Natural killer cell (primary cell): ENCODE measurements around the gene UTP4. TPM values are rescaled to one million over a fixed set of nuclear protein-coding genes. Genes with fewer than 3 reads are reported as not detected.

Experiments used
- ATAC-seq, 3 donors: fragments of 150-1000 bp in 2 of 3; fragments of 200-7000 bp in 1 of 3; cut with Tn5 transposase; 1 replicate in 1 of 3; 2 replicates in 2 of 3; pipeline ENCODE4 v1.10.0; 2021; ENCODE audit warnings: mild to moderate bottlenecking in 2 of 3, moderate library complexity in 2 of 3
- DNase-seq, 2 donors: peaks; one replicate each; pipeline versions ENCODE4 v3.0.0 to v3.0.0-alpha.2; 2013 to 2021; ENCODE audit warnings: mixed read lengths in 1 of 2
- H3K27ac ChIP-seq: one replicate; pipeline ENCODE4 v1.5.1; 2013; ENCODE audit warnings: mild to moderate bottlenecking, low read length
- H3K27me3 ChIP-seq: one replicate; pipeline ENCODE4 v1.6.1; 2013; ENCODE audit warnings: low read length; ENCODE audit not compliant: control insufficient read depth, insufficient read depth
- H3K36me3 ChIP-seq: one replicate; pipeline ENCODE4 v1.6.1; 2013; ENCODE audit warnings: low read length; ENCODE audit not compliant: control insufficient read depth, insufficient read depth
- H3K4me1 ChIP-seq: one replicate; pipeline ENCODE4 v1.6.1; 2013; ENCODE audit warnings: low read length; ENCODE audit not compliant: control insufficient read depth, insufficient read depth
- H3K4me3 ChIP-seq: one replicate; pipeline ENCODE4 v1.5.1; 2013; ENCODE audit warnings: low read length
- H3K9me3 ChIP-seq: one replicate; pipeline ENCODE4 v1.6.1; 2013; ENCODE audit warnings: low read length; ENCODE audit not compliant: control insufficient read depth, insufficient read depth
- H3K27ac Mint-ChIP-seq, 2 donors: one replicate each; pipeline ENCODE4 v1.8.0; 2022; ENCODE audit warnings: mild to moderate bottlenecking in 2 of 2, mixed read lengths in 2 of 2, moderate library complexity in 1 of 2
- H3K27me3 Mint-ChIP-seq, 2 donors: one replicate each; pipeline ENCODE4 v1.8.0; 2022; ENCODE audit warnings: low read depth in 2 of 2, mixed read lengths in 2 of 2
- H3K36me3 Mint-ChIP-seq: one replicate; pipeline ENCODE4 v1.8.0; 2022; ENCODE audit warnings: mixed read lengths
- H3K4me1 Mint-ChIP-seq, 2 donors: one replicate each; pipeline ENCODE4 v1.8.0; 2022; ENCODE audit warnings: mixed read lengths in 2 of 2
- H3K4me3 Mint-ChIP-seq: one replicate; pipeline ENCODE4 v1.8.0; 2022; ENCODE audit warnings: mild to moderate bottlenecking, moderate library complexity, mixed read lengths
- H3K9me3 Mint-ChIP-seq, 2 donors: one replicate each; pipeline ENCODE4 v1.8.0; 2022; ENCODE audit warnings: mixed read lengths in 2 of 2
- WGBS: methylation state at CpG from one replicate; pipeline ENCODE4 v1.1.7; 2013; ENCODE audit warnings: missing lambda C conversion rate; ENCODE audit not compliant: insufficient coverage; 5-methylcytosine and 5-hydroxymethylcytosine counted together
- intact Hi-C: fragments of 100-400 bp; cut with micrococcal nuclease; formaldehyde crosslinking; loops from one replicate; pipeline ENCODE4 v1.14.2; 2022
- total RNA-seq, 4 donors: library from RNA; stranded (reverse); fragments of 120-200 nt in 1 of 4; gene quantifications; one replicate each; pipeline versions ENCODE4 v1.2.3 to v1.2.4, GENCODE V29; 2013 to 2022
- TF ChIP-seq, protein P1 (sequence below): fragments of 200-600 bp; IDR thresholded peaks from one replicate; pipeline ENCODE4 v1.8.0; 2022; ENCODE audit warnings: antibody characterized with exemption

Gene UTP4
- total RNA-seq, 3 donors from 2014 or later (not counting 1 experiment from before 2014, with no cell fraction given) = 23.2 to 42.6 (median 36.3) TPM

DNA sequence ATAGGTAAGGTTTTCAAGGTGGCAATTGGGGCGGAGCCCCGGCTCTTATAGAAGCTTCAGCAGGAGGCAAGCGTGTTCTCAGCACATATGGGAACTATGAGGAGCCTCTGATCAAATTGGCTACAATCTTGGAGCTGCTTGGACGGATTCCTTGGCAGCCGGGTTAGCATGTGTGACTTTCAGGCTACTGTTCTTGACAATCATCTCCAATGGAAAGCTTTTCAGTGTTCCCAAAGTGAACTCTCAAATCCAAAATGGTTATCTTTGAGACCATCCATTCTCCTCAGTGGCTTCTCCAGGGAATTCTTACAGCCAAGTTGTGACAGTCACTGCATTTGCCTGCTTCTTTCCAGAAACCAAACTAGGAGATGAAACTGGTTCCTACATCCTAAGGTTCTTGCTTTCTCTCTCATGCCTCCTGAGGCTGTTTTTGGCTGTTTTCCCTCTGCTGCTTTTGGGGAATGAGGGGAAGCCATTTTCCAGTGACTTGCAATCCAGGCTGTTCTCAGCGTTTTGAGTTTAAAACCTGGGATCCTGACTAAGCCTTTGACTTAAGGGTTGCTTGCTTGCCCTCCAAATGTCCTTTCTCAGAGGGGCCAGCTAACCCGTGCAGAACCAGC is 16.1 kb upstream of the UTP4 start:
- H3K9me3 ChIP-seq = no peaks in the 10 kb centered on the region
- Mint-ChIP-seq H3K36me3 (no peaks in the 10 kb centered on the region), H3K4me1 (peaks cover 0 to 10% of the 10 kb centered on the region in 2 donors), H3K27ac (no peak overlapping the region), H3K4me3 (no peak overlapping the region), H3K9me3 (no peaks in the 10 kb centered on the region), H3K27me3 (no peaks in the 10 kb centered on the region)
- H3K4me1 ChIP-seq = no peaks in the 10 kb centered on the region
- 97% methylated on average over 7 of the region's 7 CpGs for WGBS
- H3K36me3 ChIP-seq = peaks cover 58% of the 10 kb centered on the region
- no peak overlapping the region for H3K27ac ChIP-seq
- no peak overlapping the region for H3K4me3 ChIP-seq
- H3K27me3 ChIP-seq = no peaks in the 10 kb centered on the region
- TF ChIP-seq, protein P1, sequence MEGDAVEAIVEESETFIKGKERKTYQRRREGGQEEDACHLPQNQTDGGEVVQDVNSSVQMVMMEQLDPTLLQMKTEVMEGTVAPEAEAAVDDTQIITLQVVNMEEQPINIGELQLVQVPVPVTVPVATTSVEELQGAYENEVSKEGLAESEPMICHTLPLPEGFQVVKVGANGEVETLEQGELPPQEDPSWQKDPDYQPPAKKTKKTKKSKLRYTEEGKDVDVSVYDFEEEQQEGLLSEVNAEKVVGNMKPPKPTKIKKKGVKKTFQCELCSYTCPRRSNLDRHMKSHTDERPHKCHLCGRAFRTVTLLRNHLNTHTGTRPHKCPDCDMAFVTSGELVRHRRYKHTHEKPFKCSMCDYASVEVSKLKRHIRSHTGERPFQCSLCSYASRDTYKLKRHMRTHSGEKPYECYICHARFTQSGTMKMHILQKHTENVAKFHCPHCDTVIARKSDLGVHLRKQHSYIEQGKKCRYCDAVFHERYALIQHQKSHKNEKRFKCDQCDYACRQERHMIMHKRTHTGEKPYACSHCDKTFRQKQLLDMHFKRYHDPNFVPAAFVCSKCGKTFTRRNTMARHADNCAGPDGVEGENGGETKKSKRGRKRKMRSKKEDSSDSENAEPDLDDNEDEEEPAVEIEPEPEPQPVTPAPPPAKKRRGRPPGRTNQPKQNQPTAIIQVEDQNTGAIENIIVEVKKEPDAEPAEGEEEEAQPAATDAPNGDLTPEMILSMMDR = no peak
- ATAC-seq = no peak
- DNase-seq = no peak
- intact Hi-C loops = no loop called here

DNA sequence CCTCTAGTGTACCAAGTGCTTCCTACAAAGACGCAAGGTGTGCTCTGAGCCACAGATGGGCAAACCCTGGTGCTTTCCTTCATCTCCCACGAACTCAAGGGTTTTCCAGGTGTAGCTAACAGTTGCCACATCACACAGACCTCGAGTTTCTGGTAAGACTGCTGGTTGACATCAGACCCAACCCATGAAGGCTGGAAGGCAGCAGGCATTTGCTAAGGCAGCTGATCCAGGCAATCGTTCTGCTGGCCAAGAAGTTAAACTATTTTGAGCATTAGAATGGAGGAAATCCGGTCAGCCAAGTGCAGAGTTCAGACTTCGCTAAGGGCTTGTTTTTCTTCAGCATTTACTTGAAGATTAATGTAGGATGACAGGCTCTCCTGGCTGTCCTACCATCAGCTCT is 15.5 kb upstream of the UTP4 start:
- intact Hi-C loops = no loop called here
- H3K27ac Mint-ChIP-seq = no peak overlapping the region
- TF ChIP-seq, protein P1 = no peak
- H3K4me3 Mint-ChIP-seq = no peak overlapping the region
- no peak for DNase-seq
- Histone ChIP-seq H3K27me3 (no peaks in the 10 kb centered on the region), H3K9me3 (no peaks in the 10 kb centered on the region), H3K4me3 (no peak overlapping the region), H3K36me3 (peaks cover 58% of the 10 kb centered on the region), H3K4me1 (no peaks in the 10 kb centered on the region), H3K27ac (no peak overlapping the region)
- H3K27me3 Mint-ChIP-seq = no peaks in the 10 kb centered on the region
- H3K4me1 Mint-ChIP-seq = peaks cover 0 to 10% of the 10 kb centered on the region in 2 donors
- no peaks in the 10 kb centered on the region for H3K9me3 Mint-ChIP-seq
- H3K36me3 Mint-ChIP-seq = no peaks in the 10 kb centered on the region
- 79% methylated on average over 6 of the region's 6 CpGs for WGBS
- ATAC-seq = no peak

DNA sequence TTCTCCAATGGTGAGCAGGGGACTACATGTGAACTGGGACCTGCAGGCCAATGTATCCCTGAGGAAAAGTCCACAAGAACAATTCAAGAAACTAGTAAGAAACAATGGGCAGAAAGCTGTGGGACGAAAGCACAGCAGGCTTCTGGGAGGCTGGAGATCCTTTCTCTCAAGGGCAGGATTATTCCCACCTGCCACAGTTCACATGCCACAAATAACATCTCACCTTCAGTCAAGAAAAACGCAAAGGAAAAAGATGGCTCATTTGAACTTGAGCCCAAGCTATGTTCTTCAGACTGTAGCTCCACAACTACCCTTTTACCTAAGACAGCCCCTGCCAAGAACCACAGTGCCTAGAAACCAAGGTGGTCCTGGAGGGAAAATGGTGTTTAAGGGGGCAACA is 14.0 kb upstream of the UTP4 start:
- Mint-ChIP-seq H3K9me3 (no peaks in the 10 kb centered on the region), H3K36me3 (no peaks in the 10 kb centered on the region), H3K4me3 (no peak overlapping the region), H3K4me1 (peaks cover 0 to 5% of the 10 kb centered on the region in 2 donors), H3K27me3 (no peaks in the 10 kb centered on the region), H3K27ac (no peak overlapping the region)
- TF ChIP-seq, protein P1 = no peak
- no peak for ATAC-seq
- Histone ChIP-seq H3K4me1 (no peaks in the 10 kb centered on the region), H3K27ac (no peak overlapping the region), H3K36me3 (peaks cover 58% of the 10 kb centered on the region), H3K9me3 (no peaks in the 10 kb centered on the region), H3K4me3 (no peak overlapping the region), H3K27me3 (no peaks in the 10 kb centered on the region)
- no peak for DNase-seq
- 97% methylated on average over 2 of the region's 2 CpGs for WGBS
- intact Hi-C loops = no loop called here

DNA sequence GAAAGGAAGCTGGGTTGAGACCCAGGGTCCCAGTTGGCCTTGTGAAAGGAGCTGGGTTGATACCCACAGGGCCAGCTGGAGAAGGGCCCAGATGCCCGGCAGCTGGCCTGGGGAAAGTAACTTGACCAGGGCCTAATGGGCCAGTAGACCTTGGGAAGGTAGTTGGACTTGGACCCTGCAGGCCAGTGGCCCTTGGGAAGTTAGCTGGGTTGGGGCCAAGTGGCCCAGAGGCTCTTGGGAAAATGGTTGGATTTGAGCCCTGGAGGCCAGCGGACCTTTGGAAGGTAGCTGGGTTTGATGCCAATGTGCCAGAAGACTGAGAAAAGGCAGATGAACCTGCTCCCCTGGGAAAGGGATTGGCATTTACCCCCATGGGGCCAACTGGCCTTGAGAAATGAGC is 13.5 kb upstream of the UTP4 start:
- H3K4me1 ChIP-seq = no peaks in the 10 kb centered on the region
- H3K27me3 ChIP-seq = no peaks in the 10 kb centered on the region
- Mint-ChIP-seq H3K27ac (no peak overlapping the region), H3K4me1 (peaks cover 2 to 7% of the 10 kb centered on the region in 2 donors), H3K4me3 (no peak overlapping the region), H3K27me3 (no peaks in the 10 kb centered on the region), H3K36me3 (no peaks in the 10 kb centered on the region), H3K9me3 (no peaks in the 10 kb centered on the region)
- intact Hi-C loops = no loop called here
- no peak overlapping the region for H3K27ac ChIP-seq
- DNase-seq (no peak), ATAC-seq (no peak)
- no peak overlapping the region for H3K4me3 ChIP-seq
- no peaks in the 10 kb centered on the region for H3K9me3 ChIP-seq
- WGBS = 98% methylated on average over 2 of the region's 2 CpGs
- TF ChIP-seq, protein P1 = no peak
- peaks cover 58% of the 10 kb centered on the region for H3K36me3 ChIP-seq
